GM15510 (cell line): ENCODE measurements around the gene RPH3AL.

Source experiments
- POLR2A ChIP-seq: IDR thresholded peaks from 3 replicates; pipeline ENCODE4 v1.6.1; 2011; ENCODE audit warnings: borderline replicate concordance; ENCODE audit not compliant: insufficient read length; ENCODE audit errors: extremely low read depth

The RPH3AL gene, protein sequence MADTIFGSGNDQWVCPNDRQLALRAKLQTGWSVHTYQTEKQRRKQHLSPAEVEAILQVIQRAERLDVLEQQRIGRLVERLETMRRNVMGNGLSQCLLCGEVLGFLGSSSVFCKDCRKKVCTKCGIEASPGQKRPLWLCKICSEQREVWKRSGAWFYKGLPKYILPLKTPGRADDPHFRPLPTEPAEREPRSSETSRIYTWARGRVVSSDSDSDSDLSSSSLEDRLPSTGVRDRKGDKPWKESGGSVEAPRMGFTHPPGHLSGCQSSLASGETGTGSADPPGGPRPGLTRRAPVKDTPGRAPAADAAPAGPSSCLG

DNA sequence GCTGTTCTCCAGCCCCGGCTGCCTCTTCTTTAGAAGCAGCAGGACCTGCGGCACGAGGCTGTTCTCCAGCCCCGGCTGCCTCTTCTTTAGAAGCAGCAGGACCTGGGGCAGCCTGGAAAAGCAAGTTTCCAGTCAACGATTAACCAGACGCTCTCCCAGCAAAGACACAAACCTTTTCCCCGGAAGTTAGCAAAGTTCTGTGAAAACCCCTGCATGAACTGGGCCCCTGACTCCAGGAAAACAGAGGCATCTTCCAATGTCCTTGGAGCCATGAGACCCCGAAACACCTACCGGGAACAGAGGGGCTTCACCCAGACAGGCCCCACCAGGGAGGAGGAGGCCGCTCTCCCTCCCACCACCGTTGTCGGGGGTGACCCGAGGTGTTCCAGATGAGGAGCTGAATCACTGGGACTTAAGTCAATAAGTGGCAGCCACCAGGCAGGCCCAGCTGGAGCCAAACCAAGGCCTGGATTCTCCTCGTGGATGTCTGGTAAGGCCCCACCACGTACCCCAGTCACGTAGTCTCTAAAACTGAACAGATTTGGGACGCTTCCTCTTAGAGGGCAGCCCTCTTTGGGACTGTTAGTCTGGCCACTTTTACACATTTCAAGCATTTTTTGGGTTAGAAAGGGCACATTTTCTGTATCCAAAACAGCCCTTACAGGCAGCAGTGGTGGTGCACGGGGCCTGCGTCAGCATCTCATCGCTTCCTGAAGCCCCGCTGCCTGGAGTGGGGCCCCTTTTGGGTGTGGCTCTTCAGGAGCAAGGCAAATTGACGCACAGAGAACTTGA is at the start of gene RPH3AL:
RPH3AL (minus strand) TSS at position 387 of the 792 bp plus-strand sequence. CDS start 25,264 bp downstream, outside the sequence.
- no peak for TF ChIP-seq POLR2A

DNA sequence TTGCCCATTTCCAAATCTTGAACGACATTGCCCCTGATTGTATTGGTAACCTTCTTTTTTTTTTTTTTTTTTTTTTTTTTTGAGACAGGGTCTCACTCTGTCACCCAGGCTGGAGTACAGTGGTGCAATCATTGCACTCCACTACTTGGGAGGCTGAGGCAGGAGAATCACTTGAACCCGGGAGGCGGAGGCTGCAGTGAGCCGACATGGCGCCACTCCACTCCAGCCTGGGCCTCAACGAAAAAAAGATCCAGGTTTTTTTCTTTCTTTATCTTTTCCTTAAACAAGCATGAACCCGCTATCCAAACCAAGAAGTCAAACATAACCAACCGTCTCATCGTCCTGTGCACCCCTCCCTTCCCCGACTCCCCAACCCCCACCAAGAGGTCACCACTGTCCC is 47.6 kb upstream of the RPH3AL start:
- TF ChIP-seq POLR2A, result no peak

DNA sequence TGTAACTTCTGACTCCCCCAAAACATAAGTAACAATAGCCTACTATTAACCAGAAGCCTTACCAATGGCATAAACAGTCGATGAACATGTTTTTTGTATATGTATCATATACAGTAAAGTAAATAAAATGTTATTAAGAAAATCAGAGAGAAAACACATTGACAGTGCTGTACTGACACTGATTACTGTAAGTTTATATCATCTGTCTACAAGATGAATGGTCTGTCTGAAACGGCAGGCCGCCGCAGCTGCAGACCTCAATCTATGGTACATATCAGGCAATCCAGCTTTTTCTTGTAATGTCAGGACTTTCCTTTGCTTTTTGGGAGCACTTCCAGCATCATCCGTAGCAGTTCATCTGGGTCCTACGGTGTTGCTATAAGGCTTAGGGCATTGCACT is 44.2 kb upstream of the RPH3AL start:
- no peak for TF ChIP-seq POLR2A

DNA sequence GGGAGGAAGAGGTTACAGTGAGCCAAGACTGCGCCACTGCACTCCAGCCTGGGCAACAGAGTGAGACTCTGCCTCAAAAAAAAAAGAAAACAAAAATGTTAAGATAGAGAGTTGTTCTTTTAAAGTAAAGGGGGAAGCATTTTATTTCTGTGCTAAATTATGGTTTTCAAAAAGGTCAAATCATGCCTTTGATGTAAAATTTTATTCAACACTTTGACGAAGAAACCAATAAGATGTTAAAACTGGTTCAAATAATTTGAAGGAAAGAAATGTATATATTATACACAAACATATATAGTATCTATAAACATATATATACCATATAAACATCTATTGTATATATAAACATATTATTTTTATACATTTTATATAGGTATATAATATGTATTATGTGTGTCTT is 43.4 kb upstream of the RPH3AL start:
- TF ChIP-seq POLR2A, result no peak

DNA sequence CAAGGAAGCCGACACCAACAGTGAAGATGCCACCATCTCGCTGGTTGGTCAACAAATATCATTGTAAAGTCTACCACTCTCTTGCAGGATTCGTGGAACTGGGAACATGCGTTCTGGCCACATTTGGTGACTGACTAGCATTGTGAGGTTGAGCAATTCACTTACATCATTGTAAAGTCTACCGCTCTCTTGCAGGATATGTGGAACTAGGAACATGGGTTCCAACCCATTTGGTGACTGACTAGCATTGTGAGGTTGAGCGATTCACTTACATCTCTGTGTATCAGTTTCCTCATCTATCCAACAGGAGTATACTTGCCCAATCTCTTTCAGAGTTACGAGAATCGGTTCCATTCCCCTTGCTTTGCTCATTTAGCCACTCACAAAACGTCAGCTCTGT is 42.6 kb upstream of the RPH3AL start:
- no peak for TF ChIP-seq POLR2A

DNA sequence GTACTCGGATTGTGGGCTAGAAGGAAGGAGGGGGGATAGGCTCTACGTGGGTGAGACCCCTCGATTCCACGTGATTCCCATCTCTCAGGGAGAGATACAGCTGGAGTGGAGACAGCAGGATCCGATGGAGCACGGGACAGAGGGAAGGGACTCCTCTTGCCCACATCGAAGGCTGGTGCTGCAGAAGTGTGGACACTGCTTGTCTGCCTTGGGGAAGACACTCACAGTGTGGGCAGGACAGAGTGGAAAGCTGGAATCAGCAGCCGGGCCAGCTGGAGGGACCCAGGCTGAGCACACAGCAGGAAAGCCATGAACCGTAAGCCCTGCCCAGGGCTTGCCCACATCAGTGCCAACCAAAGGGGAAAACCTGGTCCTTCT is 42.1 kb upstream of the RPH3AL start:
- no peak for TF ChIP-seq POLR2A

DNA sequence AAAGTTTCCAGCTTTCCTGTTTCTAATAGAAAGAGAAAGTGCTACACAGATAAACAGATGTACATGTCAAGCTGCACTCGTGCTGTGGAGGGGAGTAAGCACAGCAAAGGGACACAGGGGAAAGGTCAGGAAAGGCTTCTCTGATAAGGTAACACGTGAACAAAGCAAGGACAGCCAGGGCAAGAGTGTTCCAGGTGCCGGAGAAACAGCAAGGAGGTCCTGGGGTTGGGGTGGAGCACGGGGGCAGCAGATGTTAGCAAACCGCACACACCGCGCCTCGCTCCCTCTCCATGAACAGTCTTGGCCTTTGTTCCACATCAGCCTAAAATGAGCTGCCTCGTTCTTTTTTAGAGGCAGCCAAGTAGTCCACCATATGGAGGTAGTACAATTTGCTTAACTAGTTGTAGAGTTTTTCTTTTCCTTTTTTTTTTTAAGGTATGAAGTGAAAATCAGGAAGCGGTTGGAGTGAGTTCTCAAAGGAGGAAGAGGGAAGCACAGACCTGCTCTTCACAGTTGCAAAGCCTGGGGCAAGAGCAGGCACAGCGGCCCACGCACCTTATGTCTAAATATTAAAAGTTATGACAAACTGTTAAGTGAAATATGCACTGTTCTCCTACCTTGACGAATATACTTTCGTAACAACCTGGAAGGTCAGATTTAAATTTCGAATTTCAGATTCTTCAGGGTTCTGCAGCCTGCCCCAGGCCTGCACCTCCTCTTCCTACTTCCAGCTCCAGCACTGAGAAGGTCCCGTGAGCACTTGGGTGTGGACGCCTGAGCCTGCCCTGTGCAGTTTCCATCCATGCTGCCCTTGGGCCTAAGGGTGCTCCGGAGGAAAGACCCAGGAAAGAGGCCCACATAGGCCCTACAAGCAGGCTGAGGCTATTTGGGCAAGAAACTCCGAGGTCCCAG is 41.5 kb upstream of the RPH3AL start:
- TF ChIP-seq POLR2A, result no peak

DNA sequence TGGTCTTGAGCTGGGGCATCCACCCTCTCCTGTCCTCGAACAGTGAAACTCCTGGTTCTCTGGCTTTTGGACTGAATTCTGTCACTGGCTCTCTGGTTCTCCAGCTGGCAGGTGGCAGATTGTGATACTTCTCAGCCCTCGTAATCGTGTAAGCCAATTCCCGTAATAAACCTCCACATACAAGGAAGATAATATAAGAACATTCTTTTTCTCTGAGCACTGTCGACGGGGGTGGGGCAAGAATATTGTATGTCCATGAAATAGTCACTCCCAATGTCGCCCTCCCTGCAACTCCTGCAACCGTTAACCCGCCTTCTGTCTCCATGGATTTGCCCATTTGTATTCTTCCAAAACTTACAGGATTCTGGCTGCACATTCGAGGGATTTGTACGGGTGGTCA is 39.2 kb upstream of the RPH3AL start:
- TF ChIP-seq POLR2A, result no peak

DNA sequence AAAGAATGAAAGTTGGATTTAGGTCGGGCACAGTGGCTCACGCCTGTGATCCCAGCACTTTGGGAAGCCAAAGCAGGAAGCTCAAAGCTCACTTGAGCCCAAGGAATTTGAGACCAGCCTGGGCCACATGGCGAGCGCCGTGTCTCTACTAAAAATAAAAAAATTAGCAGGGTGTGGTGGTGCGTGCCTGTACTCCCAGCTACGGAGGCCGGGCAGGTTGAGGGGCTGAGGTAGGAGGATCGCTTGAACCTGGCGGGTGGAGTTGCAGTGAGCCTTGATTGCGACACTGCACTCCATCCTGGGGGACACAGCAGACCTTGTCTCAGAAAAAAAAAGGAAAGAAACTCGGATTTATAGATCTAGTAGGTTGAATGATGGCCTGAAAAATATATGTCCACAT is 37.4 kb upstream of the RPH3AL start:
- TF ChIP-seq POLR2A, result no peak

DNA sequence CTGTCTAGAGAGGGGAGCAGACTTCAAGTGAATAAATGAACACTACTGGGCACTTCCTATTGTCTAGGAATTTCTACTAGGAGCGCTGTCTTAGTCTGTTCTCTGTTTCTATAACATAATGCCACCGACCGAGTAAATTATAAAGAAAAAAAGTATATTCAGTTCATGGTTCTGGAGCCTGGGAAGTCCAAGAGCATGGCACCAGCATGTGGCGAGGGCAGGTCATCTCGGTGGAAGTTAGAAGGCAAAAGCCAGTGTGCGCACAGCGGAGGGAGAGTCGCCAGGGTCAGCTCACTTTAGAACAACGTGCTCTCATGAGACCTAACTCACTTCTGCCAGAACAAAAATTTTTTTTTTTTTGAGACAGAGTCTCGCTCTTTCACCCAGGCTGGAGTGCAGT is 35.5 kb upstream of the RPH3AL start:
- TF ChIP-seq POLR2A, result no peak

DNA sequence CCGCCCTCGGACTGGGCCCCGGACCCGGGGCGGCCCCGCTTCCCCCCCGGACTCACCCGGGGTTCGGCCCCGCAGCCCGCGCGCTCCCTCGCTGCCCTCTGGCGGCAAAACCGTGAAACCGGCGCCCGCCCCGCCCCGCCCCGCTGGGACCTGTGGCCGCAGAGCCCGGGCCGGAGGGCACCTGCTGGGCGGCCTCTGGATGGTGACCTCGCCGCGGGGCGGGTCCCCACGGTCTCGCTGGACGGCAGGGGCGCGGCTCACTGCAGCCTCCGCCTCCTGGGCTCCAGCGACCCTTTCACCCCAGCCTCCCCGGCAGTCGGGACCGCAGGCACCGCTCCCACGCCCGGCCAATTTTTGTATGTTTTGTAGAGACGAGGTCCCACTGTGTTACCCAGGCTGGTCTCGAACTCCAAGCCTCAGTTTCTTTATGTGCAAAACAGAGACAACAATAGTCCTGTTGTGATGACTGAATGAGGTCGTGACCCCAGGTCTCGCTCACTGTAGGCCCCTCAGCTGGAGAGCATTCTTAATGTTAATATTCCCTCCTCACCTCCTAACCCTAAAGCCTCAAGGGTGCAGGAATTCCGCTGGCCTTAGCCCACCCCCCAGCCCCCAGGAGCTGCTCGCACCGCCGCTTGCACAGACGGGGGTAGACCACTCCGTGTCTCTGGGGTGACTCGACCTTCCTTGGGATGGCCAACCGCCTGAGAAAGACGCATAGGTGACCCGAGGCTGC is 33.7 kb upstream of the RPH3AL start:
- no peak for TF ChIP-seq POLR2A

DNA sequence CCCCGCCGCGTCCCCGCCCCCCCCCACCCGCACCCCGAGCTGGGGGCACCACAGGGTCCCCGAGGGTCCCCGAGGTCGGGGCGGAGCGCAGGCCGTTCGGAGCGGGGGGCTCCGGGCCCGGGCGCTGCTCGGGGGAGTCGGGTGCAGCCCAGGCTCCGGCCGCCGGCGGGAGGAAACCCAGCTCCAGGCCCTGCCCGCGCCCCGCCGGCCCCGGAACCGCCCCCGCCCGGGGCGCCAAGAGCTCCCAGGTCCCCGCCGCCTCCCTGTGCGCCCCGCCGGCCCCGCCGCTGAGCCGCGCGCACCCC is 33.2 kb upstream of the RPH3AL start:
- no peak for TF ChIP-seq POLR2A

DNA sequence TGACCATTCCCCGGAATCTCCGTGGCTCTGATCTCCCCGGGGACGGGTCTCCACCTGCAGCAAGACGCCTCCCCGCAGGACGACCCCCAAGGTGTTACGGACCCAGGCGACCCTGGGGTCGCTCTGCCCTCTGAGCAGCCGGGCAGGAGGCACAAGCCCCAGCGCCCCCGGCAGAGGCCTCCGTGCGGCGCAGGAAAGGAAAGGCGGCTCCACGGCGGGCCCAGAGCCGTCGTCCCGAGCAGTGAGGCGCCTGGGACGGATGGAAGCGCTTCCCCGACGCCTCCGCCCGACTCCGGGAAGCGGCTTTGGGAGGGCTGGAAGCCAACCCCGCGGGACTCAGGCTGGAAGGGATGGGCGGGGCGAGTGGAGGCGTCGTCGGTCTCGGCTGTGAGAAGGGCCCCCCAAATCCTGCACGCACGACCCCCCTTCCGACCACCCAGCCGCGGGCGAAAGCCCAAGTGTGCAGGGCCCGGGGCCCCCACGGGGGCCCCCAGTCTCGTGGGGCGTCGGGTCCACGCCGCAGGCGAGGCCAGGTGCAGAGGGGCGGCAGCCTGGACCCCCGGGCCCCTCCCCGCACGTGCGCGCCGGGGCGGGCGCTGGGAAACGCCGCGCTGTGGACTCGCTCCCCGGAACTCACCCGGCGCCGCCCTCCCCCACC is 32.7 kb upstream of the RPH3AL start:
- TF ChIP-seq POLR2A, result no peak

DNA sequence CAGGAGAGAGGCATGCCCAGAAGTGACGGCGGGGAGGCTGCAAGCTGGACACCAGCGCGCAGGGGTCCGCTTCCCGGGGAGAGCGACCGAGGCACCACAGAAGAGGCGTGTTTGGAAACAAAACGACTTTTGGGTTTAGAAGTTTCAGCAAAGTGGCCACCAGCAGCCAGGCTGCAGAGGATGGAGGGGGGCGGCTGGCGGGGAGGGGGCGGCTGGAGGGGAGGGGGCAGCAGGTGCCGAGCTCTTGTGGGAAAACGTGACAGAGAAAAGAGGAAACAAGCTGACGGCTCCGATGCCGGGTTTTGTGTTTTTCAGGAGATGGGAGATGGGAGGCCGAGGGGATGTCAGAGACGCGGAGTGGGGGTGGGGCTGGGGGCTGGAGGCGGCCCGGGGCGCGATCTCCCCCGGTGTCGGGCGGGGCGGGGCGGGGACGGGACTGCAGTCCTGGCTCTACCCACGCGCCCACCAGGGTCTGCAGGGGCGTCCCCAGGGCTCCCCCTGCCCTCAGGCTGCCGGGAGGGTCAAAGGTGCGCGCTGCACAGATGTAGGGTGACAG is 32.1 kb upstream of the RPH3AL start:
- no peak for TF ChIP-seq POLR2A
